HL-60/S4 treated with phorbol 12-myristate 13-acetate at 8.2 ng/mL for 4 days and 3 days (cell line): ENCODE measurements around the gene SLAIN1.

Source experiments
- in situ Hi-C: fragments of 300-500 bp; cut with MboI; formaldehyde crosslinking; loops from 2 replicates; pipeline ENCODE4 v1.15.0; 2022; ENCODE audit warnings: low sequenced_read_pairs

Gene SLAIN1

DNA sequence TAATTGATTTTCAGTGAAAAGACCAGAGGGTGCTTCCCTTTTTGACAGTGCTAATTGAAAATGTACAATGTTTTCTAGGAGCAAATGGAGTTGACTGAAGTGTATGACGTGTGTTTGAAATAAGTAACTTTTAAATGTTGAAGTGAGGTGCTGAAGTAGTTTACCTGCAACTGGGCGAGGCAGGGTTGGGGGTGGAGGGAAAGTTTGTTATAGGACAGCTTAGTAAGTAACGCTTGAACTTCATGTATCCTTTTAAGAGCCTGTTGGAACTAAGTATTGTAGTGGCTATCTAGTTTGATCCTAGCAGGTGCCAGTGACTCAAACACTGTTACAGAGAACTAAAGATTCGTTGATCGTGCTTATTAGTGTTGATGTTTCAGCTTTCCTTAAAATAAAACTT is 5.9 kb downstream of the SLAIN1 start:
- in situ Hi-C loops, result no loop called here

DNA sequence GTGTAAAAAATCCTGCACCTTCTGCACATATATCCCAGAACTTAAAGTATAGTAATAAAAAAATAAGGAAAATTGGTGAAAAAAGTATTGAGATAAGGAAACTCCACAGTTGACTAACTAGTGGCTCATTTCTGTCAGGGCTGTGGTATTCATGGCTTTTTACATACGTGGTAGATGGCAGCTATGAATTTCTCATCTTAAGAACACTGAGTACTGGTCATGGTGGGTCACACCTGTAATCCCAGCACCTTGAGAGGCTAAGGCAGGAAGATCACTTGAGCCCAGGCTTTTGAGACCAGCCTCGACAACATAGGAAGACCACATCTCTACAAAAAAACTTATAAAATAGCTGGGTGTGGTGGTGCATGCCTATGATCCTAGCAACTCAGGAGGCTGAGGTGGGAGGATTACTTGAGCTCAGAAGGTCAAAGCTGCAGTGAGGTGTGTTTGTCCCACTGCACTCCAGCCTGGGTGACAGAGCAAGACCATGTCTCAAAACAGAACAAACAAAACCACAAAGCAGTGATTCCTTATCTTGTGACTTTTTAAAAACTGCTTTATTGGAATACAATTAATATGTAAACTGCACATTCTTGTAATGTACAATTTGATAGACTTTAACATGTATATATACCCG is 16.8 kb downstream of the SLAIN1 start:
- in situ Hi-C loops, result no loop called here

DNA sequence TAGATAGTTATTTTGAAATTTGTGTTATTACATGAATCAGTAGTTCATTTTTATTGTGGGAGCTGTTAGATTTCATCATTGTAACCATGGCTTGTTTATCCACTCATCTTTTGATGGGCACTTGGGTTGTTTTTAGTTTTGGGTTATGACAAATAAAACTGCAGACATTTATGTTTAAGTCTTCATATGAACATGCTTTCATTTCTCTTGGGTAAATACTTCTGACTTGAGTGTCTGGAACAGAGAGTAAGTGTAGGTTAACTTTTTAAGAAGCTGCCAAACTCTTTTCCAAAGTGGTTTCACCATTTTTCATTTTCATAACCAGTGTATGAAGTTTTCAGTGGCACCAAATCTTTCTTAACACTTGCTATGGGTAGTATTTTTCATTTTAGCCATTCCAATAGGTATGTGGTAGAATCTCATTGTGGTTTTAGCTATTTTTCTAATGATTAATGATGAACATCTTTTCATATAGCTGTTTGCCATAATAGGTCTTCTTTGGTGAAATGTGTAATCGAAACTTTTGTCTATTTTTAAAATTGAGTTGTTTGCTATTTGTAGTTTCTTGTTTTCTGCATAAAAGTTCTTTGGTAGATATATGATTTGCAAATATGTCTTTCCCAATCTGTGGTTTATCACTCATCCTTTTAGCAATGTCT is 17.9 kb downstream of the SLAIN1 start:
- in situ Hi-C loops, result no loop called here

DNA sequence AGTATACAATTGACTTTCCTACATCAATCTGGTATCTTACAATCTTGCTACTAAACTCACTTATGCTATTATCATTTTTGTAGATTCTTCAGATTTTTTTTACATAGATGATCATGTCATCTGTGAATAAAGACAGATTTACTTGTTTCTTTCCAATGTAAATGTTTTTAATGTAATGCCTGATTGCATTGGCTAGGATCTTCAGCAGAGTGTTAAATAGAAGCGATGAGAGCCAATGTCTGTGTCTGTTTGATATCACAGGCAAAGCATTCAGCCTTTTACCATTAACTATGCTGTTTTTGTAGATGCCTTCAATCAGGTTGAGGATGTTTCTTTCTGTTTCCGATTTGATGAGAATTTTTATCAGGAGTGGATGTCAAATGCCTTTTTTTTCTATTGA is 19.2 kb downstream of the SLAIN1 start:
- in situ Hi-C loops, result no loop called here

DNA sequence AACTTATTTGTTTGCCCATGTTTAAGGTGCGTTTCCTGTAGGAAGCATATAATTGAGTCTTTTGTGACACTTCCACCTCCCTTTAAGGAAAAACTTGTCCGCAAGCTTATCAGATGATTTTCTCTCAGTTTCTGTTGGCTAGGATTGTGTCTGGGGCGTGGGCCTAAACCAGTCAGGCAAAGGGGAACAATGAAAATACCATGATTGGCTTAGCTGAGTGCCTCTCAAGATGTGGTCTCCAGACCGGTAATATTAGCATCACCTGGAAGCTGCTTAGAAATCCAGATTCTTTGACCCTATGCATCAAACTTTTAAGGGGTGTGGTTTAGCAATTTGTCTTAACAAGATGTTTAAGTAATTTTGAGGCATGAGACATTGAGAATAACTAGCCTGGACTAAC is 20.0 kb downstream of the SLAIN1 start:
- in situ Hi-C loops, result no loop called here

DNA sequence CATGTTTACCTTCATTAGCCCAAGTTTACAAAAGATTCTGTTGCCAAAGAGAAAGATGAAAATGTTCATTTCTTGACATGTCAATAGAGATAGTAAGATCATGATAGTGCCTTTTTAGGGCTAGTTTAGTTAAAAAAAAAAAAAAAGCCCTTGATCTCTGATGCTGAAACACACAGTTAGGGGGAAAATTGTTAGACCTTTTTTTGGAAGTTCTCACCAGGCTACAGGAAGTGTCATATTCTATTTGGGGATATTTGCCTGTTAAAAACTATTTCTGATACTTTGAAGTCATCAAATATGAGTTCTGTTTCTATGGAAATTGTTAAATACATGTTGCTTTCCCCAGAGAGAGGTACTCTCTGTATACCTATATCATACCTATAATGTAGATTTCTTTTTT is 21.6 kb downstream of the SLAIN1 start:
- in situ Hi-C loops, result no loop called here

DNA sequence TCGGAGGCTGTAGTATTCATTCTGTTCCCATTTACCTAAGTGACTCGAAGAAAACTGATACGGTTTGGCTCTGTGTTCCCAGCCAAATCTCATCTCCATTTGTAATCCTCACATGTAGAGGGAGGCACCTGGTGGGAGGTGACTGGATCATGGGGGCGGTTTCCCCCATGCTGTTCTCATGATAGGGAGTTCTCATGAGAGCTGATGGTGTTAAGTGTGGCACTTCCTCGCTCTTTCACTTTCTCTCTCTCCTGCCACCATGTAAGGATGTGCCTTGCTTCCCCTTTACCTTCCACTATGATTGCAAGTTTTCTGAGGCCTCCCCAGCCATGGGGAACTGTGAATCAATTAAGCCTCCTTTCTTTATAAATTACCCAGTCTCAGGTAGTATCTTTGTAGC is 23.5 kb downstream of the SLAIN1 start:
- in situ Hi-C loops, result no loop called here

DNA sequence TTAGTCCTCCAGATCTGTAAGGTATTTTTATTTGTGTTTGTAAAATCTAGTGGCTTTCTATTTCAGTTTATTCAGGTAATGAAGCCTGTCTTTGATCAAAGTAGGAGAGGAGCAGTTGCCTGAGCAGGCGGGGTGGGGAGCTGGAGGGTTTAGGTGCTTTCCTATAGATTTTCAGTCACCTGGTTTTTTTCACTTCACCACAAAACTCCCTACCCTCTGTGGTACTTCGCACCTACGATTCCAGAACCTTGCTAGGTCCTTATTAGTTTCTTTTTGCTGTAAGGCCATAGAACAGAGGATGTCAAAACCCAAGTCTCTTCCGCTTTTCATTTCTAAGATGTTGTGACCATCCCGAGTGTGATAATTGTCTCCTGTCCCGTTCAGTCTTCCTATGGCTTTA is 26.6 kb downstream of the SLAIN1 start:
- in situ Hi-C loops, result no loop called here

DNA sequence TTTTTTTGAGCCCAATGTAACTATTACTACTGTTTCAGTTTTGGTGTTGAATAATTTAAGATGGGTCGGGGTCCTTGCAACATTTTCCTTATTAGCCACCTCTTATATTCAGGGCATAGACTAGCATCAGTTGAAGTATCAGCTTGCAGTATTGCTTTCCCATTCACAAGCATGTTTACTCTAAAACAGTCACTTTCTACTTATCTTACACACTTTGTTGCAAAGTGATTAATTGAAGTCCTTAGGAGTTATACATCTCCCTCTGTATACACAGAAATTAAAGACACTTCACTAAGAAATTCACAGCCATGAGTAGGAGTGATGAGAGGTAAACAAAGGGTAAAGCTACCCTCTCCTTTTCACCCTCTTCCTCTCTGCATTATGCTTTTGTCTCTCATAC is 27.6 kb downstream of the SLAIN1 start:
- in situ Hi-C loops, result no loop called here

DNA sequence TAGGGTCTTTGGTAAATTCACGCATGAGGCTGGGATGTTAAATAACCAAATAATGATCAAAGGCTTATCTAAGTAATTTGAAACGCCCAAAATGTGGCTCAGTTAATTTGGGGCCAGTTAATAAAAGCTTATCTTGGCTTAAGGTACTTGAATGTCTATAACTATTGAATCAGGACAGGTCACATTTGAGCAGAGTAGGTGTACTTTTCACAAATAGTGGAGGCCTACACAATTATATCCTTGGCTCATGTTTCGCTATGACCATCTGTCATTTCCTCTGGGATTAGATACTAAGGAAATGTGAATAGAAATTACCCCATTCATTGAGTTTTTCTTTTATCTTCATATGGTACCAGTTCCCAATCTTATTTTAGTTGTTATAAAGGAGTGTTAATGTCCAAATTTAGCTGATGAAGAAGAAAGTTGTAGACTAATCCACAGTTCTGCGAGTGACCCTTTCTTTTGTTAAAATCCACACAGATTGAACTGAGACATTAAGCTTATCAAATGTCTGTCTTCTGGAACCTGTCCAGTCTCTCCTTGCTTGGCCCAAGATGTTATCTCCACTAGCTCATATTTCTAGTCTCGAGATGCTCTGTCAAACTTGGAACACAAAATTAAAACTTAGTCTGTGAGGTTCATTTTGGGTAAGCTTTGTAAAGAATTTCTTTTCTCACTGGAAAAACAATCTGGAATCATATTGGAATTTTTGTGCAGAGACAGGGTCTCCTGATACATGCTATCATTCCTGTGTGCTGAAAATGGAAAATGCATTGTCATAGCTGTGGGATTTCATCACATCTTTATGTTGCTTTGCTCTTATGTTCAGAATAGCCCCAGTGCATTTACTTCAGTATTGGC is 31.0 kb downstream of the SLAIN1 start:
- in situ Hi-C loops, result no loop called here

DNA sequence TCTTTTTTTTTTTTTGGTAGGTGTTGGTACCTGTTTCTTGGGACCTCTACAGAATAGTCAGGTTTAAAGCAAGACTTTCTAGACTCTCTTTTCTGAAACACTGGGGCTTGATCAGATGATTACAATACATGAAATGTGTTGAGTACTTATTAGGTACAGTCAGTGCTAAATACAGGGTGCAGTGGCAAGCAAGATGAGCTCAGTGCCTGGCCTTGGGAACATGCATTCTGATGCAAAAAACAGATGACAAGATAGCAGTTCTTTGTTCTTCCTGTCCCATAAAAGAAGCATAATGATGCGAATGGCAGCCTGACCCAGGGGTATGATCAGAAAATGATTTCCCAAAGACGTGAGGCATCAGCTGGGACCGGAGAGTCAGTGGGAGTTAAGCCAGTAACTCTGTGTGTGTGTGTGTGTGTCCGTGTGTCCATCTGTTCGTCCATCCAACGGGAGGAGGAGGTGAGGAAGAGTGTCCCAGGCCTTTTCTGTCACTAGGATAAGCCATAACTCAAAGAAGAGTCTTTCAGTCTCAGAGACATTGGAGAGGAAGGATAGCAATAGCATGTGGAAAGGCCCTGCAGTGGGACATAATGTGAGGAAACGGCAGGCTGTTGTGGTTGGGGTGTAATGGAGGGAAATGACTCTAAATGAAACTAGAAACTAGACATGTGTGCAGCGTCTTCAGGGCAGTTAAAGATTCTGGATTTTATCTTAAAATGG is 32.2 kb downstream of the SLAIN1 start:
- in situ Hi-C loops, result no loop called here

DNA sequence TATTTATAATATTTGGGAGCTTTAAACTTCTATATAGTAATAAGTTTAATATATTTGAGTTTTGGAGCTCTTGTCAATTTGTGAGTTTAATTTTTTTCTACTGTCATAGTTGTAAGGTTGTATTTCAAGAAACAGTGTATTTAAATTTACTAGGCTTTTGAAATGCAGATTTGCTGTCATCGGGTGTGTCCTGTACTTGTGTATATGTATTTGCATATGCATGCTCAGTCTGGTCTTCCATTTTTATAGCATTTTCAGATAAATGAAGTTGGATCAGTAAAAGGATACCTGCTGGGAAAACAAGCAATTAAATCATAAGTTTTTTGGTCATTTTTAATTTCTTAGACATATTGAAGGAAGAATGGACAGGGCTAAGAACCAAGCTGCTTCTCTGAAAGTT is 33.1 kb downstream of the SLAIN1 start:
- in situ Hi-C loops, result no loop called here

DNA sequence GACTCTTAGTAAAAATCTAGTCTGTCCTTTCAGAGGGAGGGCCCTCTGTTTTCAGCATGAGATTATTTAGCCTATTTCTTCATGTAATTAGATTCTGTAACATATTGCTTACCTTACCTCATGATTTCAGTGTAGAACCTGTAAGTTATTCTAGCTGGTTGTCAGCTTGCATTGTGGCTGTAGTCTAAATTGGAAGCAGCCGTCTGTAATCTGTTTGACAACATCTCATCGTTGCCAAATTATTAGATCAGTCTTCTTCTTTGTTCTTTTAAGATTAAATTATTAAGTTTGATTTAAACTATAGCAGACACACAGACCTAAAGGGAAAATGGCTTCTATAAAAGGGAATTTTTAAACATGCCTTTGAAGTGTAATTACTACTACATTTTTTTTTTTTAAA is 34.8 kb downstream of the SLAIN1 start:
- in situ Hi-C loops, result no loop called here

DNA sequence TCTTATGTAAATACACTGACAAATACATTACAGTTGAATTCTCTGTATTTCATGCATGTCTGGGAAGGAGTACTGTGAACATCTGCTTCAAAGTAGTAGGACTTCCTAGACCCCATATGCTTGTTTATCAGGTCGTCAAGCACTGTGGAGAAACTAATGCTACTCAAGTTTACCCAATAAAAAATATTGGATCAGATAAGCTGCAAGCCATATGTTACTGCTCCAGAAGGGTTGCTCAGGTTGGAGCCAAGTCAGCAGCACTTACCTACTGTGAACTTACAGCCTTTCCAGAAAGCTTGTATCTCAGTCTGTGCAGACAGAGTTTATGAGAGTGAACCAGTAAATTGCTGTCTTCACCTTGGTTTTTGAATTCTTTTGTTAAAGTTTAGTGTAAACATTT is 36.2 kb downstream of the SLAIN1 start:
- in situ Hi-C loops, result no loop called here

DNA sequence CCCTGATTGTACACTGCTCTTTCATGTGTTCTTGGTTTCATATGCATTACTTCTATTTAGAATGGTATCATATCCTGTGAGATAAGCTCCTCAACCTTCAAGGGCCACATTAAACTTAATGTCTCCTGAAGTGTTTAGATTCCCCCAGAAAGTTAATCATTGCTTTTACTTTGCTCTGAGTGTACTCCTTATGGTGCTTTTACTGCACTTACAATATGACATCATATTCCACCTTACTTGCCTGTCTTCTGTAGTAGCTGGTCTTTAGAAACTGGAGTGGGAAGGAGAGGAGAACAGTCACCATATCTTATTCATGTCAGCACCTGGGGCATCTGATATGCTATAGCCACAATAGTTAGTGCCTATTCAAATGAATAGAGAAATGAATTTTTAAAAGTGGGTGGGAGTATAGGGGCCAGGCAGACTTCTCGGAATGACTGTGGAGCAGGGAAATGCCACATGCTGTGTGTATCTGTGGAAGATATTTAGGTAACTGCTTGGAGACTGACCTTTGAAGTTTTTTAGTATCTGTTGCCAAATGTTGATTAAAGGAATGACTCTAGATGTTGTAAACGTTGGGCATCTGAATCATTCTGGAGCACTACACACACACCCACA is 40.2 kb downstream of the SLAIN1 start:
- in situ Hi-C loops, result no loop called here

DNA sequence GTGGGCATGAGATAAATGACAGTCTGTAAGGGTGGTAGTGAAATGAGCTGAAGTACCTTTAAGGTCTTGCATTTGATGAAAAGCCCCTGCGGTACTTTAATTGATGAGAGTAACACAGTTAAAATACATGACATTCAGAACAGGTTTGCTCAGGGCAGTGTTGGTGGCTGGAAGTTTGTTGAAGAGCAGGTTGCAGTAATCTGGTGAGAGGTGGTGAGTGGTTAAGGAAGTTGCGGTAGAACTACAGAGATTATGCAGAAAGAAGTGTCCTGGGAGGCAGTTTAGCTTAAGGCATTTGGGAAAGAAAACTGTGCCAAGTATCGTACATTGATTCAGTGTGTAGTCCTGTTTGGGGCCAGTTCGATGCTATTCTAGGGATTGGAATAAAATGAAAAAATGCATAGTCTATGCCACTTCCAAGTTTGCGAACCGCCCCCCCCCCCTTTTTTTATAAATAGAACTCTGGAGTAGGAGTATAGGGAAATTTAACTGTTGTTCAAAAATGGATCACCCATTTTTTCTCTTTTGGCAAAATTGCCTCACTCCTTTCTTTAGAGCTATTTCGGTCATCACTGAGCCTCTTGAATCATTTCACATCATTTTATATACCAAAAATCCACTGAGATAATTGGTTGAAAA is 42.7 kb downstream of the SLAIN1 start:
- in situ Hi-C loops, result no loop called here

DNA sequence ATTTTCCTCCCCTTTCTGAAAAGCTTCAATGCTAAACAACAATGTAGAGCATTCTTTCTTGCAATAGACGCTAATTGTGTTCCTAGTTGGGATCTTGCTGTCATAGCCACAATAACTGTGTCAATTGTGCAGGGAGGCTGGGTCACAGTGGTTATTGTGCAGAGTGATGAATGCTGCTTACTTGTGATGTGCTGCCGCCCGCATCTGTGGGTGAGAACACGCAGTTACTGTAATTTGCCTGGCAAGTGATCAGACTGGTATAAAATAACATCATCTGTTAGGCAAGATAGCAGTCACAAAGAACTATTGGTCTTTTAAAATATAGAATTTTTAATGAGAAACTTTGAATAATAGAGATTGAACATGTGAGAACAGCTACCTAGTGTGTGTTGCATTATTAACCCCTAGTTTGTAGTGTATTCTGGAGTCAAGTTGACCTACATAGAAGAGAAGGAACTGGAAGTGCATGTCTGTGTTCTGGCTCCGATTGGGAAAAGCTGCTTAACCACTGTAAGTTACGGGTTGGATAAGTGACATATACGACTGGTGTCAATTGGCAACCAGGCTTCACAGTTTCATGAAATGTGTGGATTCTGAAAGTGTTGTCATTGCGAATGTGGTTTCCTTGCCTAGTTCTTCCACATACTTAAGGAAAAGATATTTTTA is 43.6 kb downstream of the SLAIN1 start:
- in situ Hi-C loops, result no loop called here

DNA sequence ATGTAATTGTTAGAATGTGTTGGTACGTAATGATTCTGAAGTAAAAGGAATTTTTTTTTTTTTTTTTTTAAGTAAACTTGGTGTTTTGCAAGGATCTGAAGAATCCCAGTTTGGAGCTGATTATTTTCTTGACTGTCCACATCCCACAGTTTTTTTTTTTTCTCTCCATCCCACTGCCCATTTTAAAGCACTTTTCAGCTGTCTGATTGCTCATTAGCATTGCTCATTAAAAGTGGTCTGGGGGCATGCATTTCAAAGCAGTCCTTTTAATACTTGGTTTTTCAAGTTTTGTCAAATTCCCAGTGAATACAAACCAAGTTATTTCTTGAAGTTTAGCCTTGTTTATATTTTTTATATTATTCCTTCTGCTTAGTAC is 44.1 kb downstream of the SLAIN1 start:
- in situ Hi-C loops, result no loop called here

DNA sequence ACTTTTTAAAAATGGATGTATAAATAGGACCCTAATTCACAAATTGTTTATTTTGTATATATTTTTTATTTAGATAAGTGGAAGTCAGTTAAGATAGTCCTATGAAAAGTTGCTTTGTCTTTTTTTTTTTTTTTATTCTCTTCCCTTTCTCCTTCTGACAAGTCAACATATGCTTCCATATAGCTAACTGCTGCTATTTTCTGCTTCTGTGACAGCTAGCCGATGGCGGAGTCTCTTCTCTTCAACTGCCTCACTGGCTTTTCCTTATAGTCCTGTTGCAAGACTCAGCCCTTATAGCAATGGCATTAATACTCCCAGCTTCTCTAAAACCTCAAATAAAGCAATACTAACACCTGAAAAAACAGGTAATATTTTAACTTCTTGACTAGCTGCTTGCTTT is 45.3 kb downstream of the SLAIN1 start:
- in situ Hi-C loops, result no loop called here

DNA sequence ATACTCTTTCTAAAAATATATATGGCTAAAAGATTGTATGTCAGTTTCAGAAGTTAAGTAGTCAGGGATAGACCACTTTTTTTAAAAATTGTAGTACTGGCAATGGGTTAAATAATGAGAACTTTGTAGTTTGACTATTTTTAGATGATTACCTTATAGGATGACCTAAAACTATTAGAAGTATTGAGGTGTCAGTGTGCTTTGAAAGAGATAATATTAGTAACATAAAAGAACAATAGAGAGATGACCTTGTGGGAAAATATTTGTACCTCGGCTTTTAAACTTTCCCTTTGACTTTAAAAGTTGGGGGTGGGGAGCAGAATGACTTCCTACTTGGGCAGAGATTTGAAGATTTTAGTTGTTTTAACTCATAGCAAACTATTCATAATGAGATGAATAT is 48.3 kb downstream of the SLAIN1 start:
- in situ Hi-C loops, result no loop called here
